Measurements from ENCODE around the gene LRGUK. TPM values are rescaled to one million over a fixed set of nuclear protein-coding genes. Genes with fewer than 3 reads are reported as not detected.
"Not testable (repeated sequence)": the region's sequence is repeated elsewhere in the genome, so short reads cannot be mapped to it uniquely, and the experiment has no call there.

Gene LRGUK
- polyA plus RNA-seq, 1 experiment: not detected

- no peak for TF ChIP-seq CTCF (IDR thresholded peaks at IDR 0.05; ENCODE audit: insufficient read depth, low read depth, low read length)
- Histone ChIP-seq H3K4me3 (ENCODE audit: low read depth, low read length) (no peak overlapping the region), H3K36me3 (ENCODE audit: control insufficient read depth, insufficient read depth, low read length) (peaks cover 7% of the 10 kb centered on the region), H3K27me3 (ENCODE audit: control insufficient read depth, insufficient read depth, low read length) (no peaks in the 10 kb centered on the region)
- DNase-seq (ENCODE audit: low read depth): no peak
- CTCF ChIA-PET: interaction anchor here (0.9 to 1.1 kb wide), 2 partner anchors 9 to 67 kb away, joined by 3 to 5 read pairs; no protein-coding TSS in a partner anchor
- POLR2A ChIA-PET: no interaction called here
Observed at GRCh38 chr7:134293002-134293740, 166.0 kb downstream of the LRGUK start.

- POLR2A ChIA-PET; H3K27me3 ChIP-seq (ENCODE audit: control insufficient read depth, insufficient read depth, low read length); DNase-seq (ENCODE audit: low read depth); H3K4me3 ChIP-seq (ENCODE audit: low read depth, low read length); H3K36me3 ChIP-seq (ENCODE audit: control insufficient read depth, insufficient read depth, low read length): not testable (repeated sequence)
- CTCF ChIA-PET: interaction anchor here (1.0 to 1.1 kb wide), 2 partner anchors 10 to 218 kb away, joined by 3 read pairs; no protein-coding TSS in a partner anchor
Observed at GRCh38 chr7:134295982-134296381, 168.8 kb downstream of the LRGUK start.

GRCh38 chr7:134297489-134297888 is 170.3 kb downstream of the LRGUK start:
- ChIA-PET CTCF (interaction anchor here (0.9 kb wide), 1 partner anchor 123 kb away, joined by 3 read pairs; no protein-coding TSS in a partner anchor), POLR2A (no interaction called here)
- no peak for DNase-seq (ENCODE audit: low read depth)
- H3K36me3 ChIP-seq (ENCODE audit: control insufficient read depth, insufficient read depth, low read length): peaks cover 7% of the 10 kb centered on the region
- no peak for TF ChIP-seq CTCF (IDR thresholded peaks at IDR 0.05; ENCODE audit: insufficient read depth, low read depth, low read length)
- no peaks in the 10 kb centered on the region for H3K27me3 ChIP-seq (ENCODE audit: control insufficient read depth, insufficient read depth, low read length)
- H3K4me3 ChIP-seq (ENCODE audit: low read depth, low read length): no peak overlapping the region

GRCh38 chr7:134298902-134299683 is 172.0 kb downstream of the LRGUK start:
- Histone ChIP-seq H3K4me3 (ENCODE audit: low read depth, low read length) (no peak overlapping the region), H3K36me3 (ENCODE audit: control insufficient read depth, insufficient read depth, low read length) (peaks cover 7% of the 10 kb centered on the region), H3K27me3 (ENCODE audit: control insufficient read depth, insufficient read depth, low read length) (no peaks in the 10 kb centered on the region)
- ChIA-PET POLR2A (interaction anchor here (0.5 kb wide), 1 partner anchor 621 kb away, joined by 4 read pairs; no protein-coding TSS in a partner anchor), CTCF (interaction anchor here (0.6 kb wide), 1 partner anchor 9 kb away, joined by 3 read pairs; no protein-coding TSS in a partner anchor)
- no peak for DNase-seq (ENCODE audit: low read depth)
- TF ChIP-seq CTCF (IDR thresholded peaks at IDR 0.05; ENCODE audit: insufficient read depth, low read depth, low read length): no peak

GRCh38 chr7:134300988-134301387 is 173.8 kb downstream of the LRGUK start:
- TF ChIP-seq CTCF (IDR thresholded peaks at IDR 0.05; ENCODE audit: insufficient read depth, low read depth, low read length): no peak
- H3K27me3 ChIP-seq (ENCODE audit: control insufficient read depth, insufficient read depth, low read length): no peaks in the 10 kb centered on the region
- no peak overlapping the region for H3K4me3 ChIP-seq (ENCODE audit: low read depth, low read length)
- no peak for DNase-seq (ENCODE audit: low read depth)
- CTCF ChIA-PET: interaction anchor here (0.6 to 0.9 kb wide), 2 partner anchors 9 to 140 kb away, joined by 3 read pairs; no protein-coding TSS in a partner anchor
- POLR2A ChIA-PET: no interaction called here
- H3K36me3 ChIP-seq (ENCODE audit: control insufficient read depth, insufficient read depth, low read length): peaks cover 2% of the 10 kb centered on the region; the same call in 1 of the 2 replicates
